Measurements from ENCODE around the gene KLHDC1.
"Not testable (repeated sequence)": the region's sequence is repeated elsewhere in the genome, so short reads cannot be mapped to it uniquely, and the experiment has no call there.

Gene KLHDC1

GRCh38 chr14:49781040-49781439 is 88.1 kb downstream of the KLHDC1 start:
- H3K4me3 ChIP-seq (ENCODE audit: low read depth, low read length) = not testable (repeated sequence)

- H3K4me3 ChIP-seq (ENCODE audit: low read depth, low read length) = no peak overlapping the region
These were observed 90.6 kb downstream of the KLHDC1 start for GRCh38 chr14:49783394-49784014.

- no peak overlapping the region for H3K4me3 ChIP-seq (ENCODE audit: low read depth, low read length)
These were observed 93.4 kb downstream of the KLHDC1 start for GRCh38 chr14:49786315-49786714.

- H3K4me3 ChIP-seq (ENCODE audit: low read depth, low read length) = no peak overlapping the region
These were observed 99.7 kb downstream of the KLHDC1 start for GRCh38 chr14:49792618-49793017.

GRCh38 chr14:49796025-49796424 is 103.1 kb downstream of the KLHDC1 start:
- H3K4me3 ChIP-seq (ENCODE audit: low read depth, low read length) = no peak overlapping the region
